PC-3 (cell line): ENCODE data around the gene DEPDC7. TPM values are rescaled to one million over a fixed set of nuclear protein-coding genes. Genes with fewer than 3 reads are reported as not detected.

Experiments used
- ATAC-seq: fragments of 200-7000 bp; cut with Tn5 transposase; 2 replicates; pipeline ENCODE4 v1.9.1; 2020; ENCODE audit warnings: mild to moderate bottlenecking, moderate library complexity
- BruUV-seq: library from RNA; stranded (reverse); fragments of 400-500 nt; replicated peaks from 2 replicates; lab custom pipeline; 2021; lab: Mats Ljungman, UMichigan
- CTCF ChIA-PET: fragments of 300-600 bp; sonication (Branson Sonifier 250); formaldehyde crosslinking; loops from one replicate; lab custom pipeline; 2022; ENCODE audit warnings: antibody characterized with exemption; lab: Charles Lee
- POLR2A ChIA-PET: fragments of 300-600 bp; sonication (Branson Sonifier 250); formaldehyde crosslinking; loops from one replicate; lab custom pipeline; 2022; ENCODE audit warnings: antibody characterized with exemption; ENCODE audit not compliant: unreplicated experiment; lab: Charles Lee
- DNase-seq: peaks from one replicate; pipeline ENCODE4 v3.0.0-alpha.2; 2015
- H2AFZ ChIP-seq: fragments of 300-600 bp; sonication (generic); 2 replicates; pipeline ENCODE4 v1.6.0; 2016; ENCODE audit warnings: antibody characterized with exemption, low read length
- H3F3A ChIP-seq: fragments of 300-600 bp; sonication (generic); one replicate; pipeline ENCODE4 v1.6.0; 2017; ENCODE audit warnings: antibody characterized with exemption, low read length, control low read depth, mild to moderate bottlenecking; ENCODE audit not compliant: unreplicated experiment
- H3K27ac ChIP-seq: fragments of 300-600 bp; sonication (generic); 2 replicates; pipeline ENCODE4 v1.5.1; 2016; ENCODE audit warnings: mild to moderate bottlenecking, low read length
- H3K27me3 ChIP-seq: fragments of 300-600 bp; sonication (generic); 2 replicates; pipeline ENCODE4 v1.6.1; 2016; ENCODE audit warnings: low read length, mixed read lengths
- H3K36me3 ChIP-seq: fragments of 300-600 bp; sonication (generic); 2 replicates; pipeline ENCODE4 v1.6.1; 2016; ENCODE audit warnings: low read depth, mixed run types, low read length, mixed read lengths
- H3K4me1 ChIP-seq: fragments of 300-600 bp; sonication (generic); 2 replicates; pipeline ENCODE4 v1.5.1; 2016; ENCODE audit warnings: low read length; ENCODE audit not compliant: insufficient read depth
- H3K4me2 ChIP-seq: fragments of 300-600 bp; sonication (generic); 2 replicates; pipeline ENCODE4 v1.6.0; 2016; ENCODE audit warnings: low read length
- H3K4me3 ChIP-seq: fragments of 300-600 bp; sonication (generic); 2 replicates; pipeline ENCODE4 v1.5.1; 2016; ENCODE audit warnings: mild to moderate bottlenecking, low read length, mixed read lengths
- H3K79me2 ChIP-seq: fragments of 300-600 bp; sonication (generic); 2 replicates; pipeline ENCODE4 v1.6.1; 2017; ENCODE audit warnings: low read length, mixed read lengths
- H3K9ac ChIP-seq: fragments of 300-600 bp; sonication (generic); 2 replicates; pipeline ENCODE4 v1.6.0; 2016; ENCODE audit warnings: mild to moderate bottlenecking, low read length
- H3K9me2 ChIP-seq: fragments of 300-600 bp; sonication (generic); replicated peaks from 2 replicates; pipeline ENCODE4 v1.6.1; 2016; ENCODE audit warnings: mixed run types, low read length, mixed read lengths
- H3K9me3 ChIP-seq: fragments of 300-600 bp; sonication (generic); 2 replicates; pipeline ENCODE4 v1.6.1; 2016; ENCODE audit warnings: low read length, mixed read lengths
- H4K20me1 ChIP-seq: fragments of 300-600 bp; sonication (generic); 2 replicates; pipeline ENCODE4 v1.6.1; 2016; ENCODE audit warnings: low read length, mixed read lengths
- EZH2 ChIP-seq: fragments of 300-600 bp; sonication (generic); IDR thresholded peaks from one replicate; pipeline ENCODE4 v1.6.1; 2017; ENCODE audit warnings: antibody characterized with exemption, mild to moderate bottlenecking, low read length; ENCODE audit not compliant: unreplicated experiment
- EZH2phosphoT487 ChIP-seq: fragments of 300-600 bp; sonication (generic); IDR thresholded peaks from 2 replicates; pipeline ENCODE4 v1.6.1; 2018; ENCODE audit warnings: mild to moderate bottlenecking, antibody characterized with exemption, low read length, borderline replicate concordance
- intact Hi-C: fragments of 100-400 bp; cut with micrococcal nuclease; formaldehyde crosslinking; loops from 2 replicates; pipeline ENCODE4 v1.9.0; 2023
- total RNA-seq: library from RNA; depleted of rRNA; stranded (reverse); fragments of >200 nt; gene quantifications from 2 replicates; pipeline ENCODE4 v1.2.3, GENCODE V29; 2014
- TF ChIP-seq, protein P1 (sequence below): fragments of 300-600 bp; sonication (generic); conservative IDR thresholded peaks from 2 replicates; pipeline ENCODE4 v1.5.1; 2017; ENCODE audit warnings: antibody characterized with exemption, low read depth, mild to moderate bottlenecking, low read length

The DEPDC7 gene
- total RNA-seq, 1 experiment from 2014 or later: not detected

DNA sequence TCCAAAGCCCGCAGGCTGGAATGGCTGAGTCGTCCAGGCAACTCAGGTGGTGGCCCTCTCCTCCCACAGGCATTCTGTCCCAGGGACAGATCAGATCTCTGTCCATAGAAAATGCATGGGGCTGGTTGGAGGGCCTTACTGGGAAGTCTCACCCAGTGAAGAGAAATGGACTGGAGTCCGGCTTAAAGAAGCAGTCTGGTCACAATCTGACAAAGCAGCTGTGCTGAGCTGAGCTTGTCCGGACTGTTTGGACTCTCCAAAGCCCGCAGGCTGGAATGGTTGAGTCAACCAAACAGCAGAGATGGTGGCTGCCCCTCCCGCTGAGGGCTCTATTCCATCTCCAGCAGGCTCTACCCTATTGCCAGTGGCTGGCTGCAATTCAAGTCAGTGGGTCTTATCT lies 14.4 kb upstream of the DEPDC7 start:
- DNase-seq (no peak), ATAC-seq (no peak)
- no peak overlapping the region for H2AFZ ChIP-seq
- no peaks in the 10 kb centered on the region for H3K9me2 ChIP-seq
- BruUV-seq: no TSS peak
- H3K4me2 ChIP-seq: no peak overlapping the region
- H3K27ac ChIP-seq: no peak overlapping the region
- CTCF ChIA-PET: no interaction called here
- POLR2A ChIA-PET: no interaction called here
- TF ChIP-seq EZH2 (no peak), EZH2phosphoT487 (no peak)
- TF ChIP-seq, protein P1, sequence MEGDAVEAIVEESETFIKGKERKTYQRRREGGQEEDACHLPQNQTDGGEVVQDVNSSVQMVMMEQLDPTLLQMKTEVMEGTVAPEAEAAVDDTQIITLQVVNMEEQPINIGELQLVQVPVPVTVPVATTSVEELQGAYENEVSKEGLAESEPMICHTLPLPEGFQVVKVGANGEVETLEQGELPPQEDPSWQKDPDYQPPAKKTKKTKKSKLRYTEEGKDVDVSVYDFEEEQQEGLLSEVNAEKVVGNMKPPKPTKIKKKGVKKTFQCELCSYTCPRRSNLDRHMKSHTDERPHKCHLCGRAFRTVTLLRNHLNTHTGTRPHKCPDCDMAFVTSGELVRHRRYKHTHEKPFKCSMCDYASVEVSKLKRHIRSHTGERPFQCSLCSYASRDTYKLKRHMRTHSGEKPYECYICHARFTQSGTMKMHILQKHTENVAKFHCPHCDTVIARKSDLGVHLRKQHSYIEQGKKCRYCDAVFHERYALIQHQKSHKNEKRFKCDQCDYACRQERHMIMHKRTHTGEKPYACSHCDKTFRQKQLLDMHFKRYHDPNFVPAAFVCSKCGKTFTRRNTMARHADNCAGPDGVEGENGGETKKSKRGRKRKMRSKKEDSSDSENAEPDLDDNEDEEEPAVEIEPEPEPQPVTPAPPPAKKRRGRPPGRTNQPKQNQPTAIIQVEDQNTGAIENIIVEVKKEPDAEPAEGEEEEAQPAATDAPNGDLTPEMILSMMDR: no peak
- H3K9me3 ChIP-seq: no peaks in the 10 kb centered on the region
- no peaks in the 10 kb centered on the region for H3F3A ChIP-seq
- peaks cover 13% of the 10 kb centered on the region for H3K4me1 ChIP-seq
- H3K27me3 ChIP-seq: no peaks in the 10 kb centered on the region
- H3K4me3 ChIP-seq: no peak overlapping the region
- intact Hi-C loops: no loop called here
- H3K36me3 ChIP-seq: no peaks in the 10 kb centered on the region
- no peaks in the 10 kb centered on the region for H3K79me2 ChIP-seq
- no peaks in the 10 kb centered on the region for H4K20me1 ChIP-seq
- no peak overlapping the region for H3K9ac ChIP-seq

- H3F3A ChIP-seq: no peaks in the 10 kb centered on the region
- no peaks in the 10 kb centered on the region for H3K79me2 ChIP-seq
- BruUV-seq: no TSS peak
- H3K9me3 ChIP-seq: no peaks in the 10 kb centered on the region
- intact Hi-C loops: no loop called here
- H3K36me3 ChIP-seq: no peaks in the 10 kb centered on the region
- H2AFZ ChIP-seq: no peak overlapping the region
- ChIA-PET CTCF (no interaction called here), POLR2A (no interaction called here)
- ATAC-seq: no peak
- H3K27ac ChIP-seq: no peak overlapping the region
- no peak overlapping the region for H3K9ac ChIP-seq
- H3K4me2 ChIP-seq: no peak overlapping the region
- H3K9me2 ChIP-seq: no peaks in the 10 kb centered on the region
- H3K27me3 ChIP-seq: no peaks in the 10 kb centered on the region
- DNase-seq: no peak
- peaks cover 13% of the 10 kb centered on the region for H3K4me1 ChIP-seq
- TF ChIP-seq, protein P1: no peak
- TF ChIP-seq EZH2 (no peak), EZH2phosphoT487 (no peak)
- no peak overlapping the region for H3K4me3 ChIP-seq
- H4K20me1 ChIP-seq: no peaks in the 10 kb centered on the region
Measured at GRCh38 chr11:33001751-33002542, 13.7 kb upstream of the DEPDC7 start.

- BruUV-seq: no TSS peak
- intact Hi-C loops: no loop called here
Measured at GRCh38 chr11:33005175-33005574, 10.5 kb upstream of the DEPDC7 start.

More at GRCh38 chr11:33005175-33005574, 10.5 kb upstream of the DEPDC7 start:
- Histone ChIP-seq H3K27ac (no peak overlapping the region), H3K9me3 (no peaks in the 10 kb centered on the region), H3K4me1 (peaks cover 8% of the 10 kb centered on the region), H2AFZ (no peak overlapping the region), H3K79me2 (no peaks in the 10 kb centered on the region), H3F3A (no peaks in the 10 kb centered on the region), H4K20me1 (no peaks in the 10 kb centered on the region), H3K9me2 (no peaks in the 10 kb centered on the region), H3K4me3 (no peak overlapping the region), H3K4me2 (no peak overlapping the region), H3K9ac (no peak overlapping the region), H3K27me3 (no peaks in the 10 kb centered on the region), H3K36me3 (no peaks in the 10 kb centered on the region)
- ATAC-seq (no peak), DNase-seq (no peak)
- no peak for TF ChIP-seq EZH2
- TF ChIP-seq, protein P1: no peak
- TF ChIP-seq EZH2phosphoT487: no peak
- ChIA-PET CTCF (no interaction called here), POLR2A (no interaction called here)
